HG03575 (cell line): Measurements from ENCODE around the gene SAA4.
"Not testable (repeated sequence)": the region's sequence is repeated elsewhere in the genome, so short reads cannot be mapped to it uniquely, and the experiment has no call there.

ENCODE experiments used
- ATAC-seq: cut with Tn5 transposase; IDR thresholded peaks from one replicate; pipeline ENCODE4 v1.9.1; 2021; ENCODE audit not compliant: unreplicated experiment, insufficient number of reproducible peaks, low FRiP score; ENCODE audit errors: extremely low read depth

Gene SAA4

DNA sequence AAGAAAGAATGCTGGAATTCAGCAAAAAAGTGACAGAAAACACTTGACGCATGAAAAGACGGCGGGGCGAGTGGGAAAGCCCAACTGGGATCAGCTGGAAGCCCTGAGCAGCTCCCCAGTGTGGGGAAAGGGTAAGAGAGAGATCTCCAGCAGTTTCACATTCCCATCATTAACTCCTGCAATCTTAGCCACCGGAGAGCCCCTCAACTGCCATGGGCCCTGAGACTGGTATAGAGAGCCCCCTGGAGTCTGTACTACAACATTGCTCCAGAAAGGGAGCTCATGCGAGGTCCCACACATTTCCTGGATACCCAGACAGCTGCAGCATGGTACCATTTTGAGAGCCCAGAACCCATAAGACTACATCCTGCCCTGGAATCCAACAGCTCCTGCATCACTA lies 32.9 kb downstream of the SAA4 start:
- ATAC-seq, result no peak

DNA sequence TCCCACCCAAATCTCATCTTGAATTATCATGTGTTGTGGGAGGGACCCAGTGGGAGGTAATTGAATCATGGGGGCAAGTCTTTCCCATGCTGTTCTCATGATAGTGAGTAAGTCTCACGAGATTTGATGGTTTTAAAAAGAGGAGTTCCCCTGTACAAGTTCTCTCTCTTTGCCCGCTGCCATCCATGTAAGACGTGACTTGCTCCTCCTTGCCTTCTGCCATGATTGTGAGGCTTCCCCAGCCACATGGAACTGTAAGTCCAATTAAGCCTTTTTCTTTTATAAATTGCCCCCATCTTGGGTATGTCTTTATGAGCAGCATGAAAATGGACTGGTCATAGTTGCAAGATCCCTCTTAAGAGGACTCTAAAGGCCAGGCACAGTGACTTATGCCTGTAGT lies 38.9 kb downstream of the SAA4 start:
- not testable (repeated sequence) for ATAC-seq

DNA sequence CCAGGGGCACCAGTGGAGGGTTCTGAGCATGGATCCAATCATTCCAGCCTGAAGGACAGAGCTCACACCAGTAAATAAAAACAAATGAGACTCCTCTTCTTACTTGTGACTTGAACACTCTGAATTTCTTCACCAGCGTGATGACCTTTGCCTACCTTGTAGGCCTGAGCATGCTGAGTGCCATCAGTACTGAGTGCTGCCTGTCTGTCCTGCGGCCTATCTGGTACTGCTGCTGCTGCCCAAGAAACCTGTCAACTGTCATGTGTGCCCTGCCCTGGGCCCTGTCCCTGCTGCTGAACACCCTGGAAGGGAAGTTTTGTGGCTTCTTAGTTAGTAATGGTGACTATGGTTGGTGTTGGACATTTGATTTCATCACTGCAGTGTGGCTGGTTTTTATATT lies 40.1 kb downstream of the SAA4 start:
- ATAC-seq, result no peak

DNA sequence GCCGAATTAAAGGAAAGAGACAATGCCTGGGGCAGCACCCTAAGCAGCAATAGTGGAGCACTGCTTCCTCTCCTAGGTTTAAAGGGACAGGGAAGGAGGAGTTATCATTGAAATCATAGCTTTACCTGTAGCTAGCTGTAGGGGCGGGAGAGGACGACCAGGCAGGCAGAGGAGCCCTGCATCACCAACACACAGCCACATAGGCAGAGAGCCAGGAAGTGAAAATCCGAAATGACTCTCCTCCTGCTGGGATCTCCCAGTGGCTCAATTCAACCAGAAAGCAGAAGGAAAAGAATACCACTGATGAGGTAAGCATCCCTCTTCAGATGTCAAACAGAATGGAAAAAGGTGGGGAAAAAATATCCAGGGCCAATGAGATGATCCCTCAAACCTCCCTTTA lies 43.6 kb downstream of the SAA4 start:
- ATAC-seq, result no peak

DNA sequence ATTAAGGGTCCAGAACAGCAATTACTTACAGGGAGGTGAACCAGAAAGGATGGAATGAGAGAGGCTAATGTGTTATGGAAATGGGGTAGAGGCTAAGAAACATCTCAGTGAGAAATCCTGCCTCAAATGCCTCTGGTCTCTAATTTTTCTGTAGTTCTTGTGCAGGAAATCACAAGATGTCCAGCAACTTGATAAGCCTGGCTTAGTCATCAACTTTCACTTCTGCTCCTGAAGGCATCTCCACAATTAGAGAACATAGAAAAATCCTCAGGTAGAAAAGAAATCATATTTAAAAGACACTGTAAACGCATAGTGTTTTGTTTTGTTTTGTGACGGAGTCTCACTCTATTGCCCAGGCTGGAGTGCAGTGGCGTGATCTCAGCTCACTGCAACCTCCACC lies 45.2 kb downstream of the SAA4 start:
- no peak for ATAC-seq

DNA sequence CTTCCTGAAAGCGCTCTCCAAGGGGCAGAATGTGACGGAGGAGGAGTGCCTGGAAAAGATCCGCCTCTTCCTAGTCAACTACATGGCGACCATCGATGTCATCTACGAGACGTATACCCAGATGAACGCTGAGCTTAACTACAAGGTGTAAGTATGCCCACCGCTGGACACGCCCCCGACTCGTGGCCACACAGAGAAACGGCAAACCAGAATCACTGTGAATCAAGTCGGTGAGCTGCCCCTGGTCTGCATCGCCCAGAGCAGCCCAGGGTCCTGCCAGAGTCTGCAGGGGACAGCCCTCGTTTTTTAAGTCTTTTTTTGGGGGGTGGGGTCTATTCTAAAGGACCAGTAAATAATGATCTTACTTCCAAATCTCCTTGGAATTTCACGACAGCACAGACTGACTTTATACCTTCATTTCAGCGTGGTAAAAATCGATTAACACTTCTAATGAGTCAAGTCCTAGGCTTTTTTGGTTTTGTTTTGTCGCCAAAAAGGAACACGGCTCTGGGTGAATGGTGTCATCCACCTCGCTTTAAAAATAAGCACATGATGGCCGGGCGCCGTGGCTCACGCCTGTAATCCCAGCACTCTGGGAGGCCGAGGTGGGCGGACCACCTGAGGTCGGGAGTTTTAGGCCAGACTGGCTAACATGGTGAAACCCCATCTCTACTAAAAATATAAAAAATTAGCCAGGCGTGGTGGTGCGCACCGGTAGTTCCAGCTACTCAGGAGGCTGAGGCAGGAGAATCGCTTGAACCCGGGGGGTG lies 46.9 kb downstream of the SAA4 start:
- not testable (repeated sequence) for ATAC-seq

DNA sequence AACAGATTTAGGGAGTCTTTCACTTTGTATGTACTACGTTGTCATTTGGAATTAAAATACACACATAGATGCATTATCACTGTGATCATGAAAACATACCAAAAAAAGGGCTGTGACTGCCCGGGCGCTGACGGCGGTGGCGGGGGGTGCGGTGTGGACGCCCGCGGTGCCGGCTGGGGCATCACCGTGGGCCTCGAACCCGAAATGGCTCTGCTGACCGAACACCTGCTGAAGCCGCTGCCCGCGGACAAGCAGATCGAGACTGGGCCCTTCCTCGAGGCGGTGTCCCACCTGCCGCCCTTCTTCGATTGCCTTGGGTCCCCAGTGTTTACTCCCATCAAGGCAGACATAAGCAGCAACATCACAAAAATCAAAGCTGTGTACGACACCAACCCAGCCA lies 47.8 kb downstream of the SAA4 start:
- no peak for ATAC-seq
